Hematopoietic multipotent progenitor cell treated with erythropoietin and hydrocortisone succinate and interleukin-3 and kit ligand, for 8 days (in vitro differentiated cells): ENCODE measurements around the gene STK31.
A peak's percentile ranks its signal among the peaks of the same experiment; 100 is the strongest.
"Not testable (repeated sequence)": the region's sequence is repeated elsewhere in the genome, so short reads cannot be mapped to it uniquely, and the experiment has no call there.

Source experiments
- DNase-seq: peaks from one replicate; pipeline ENCODE4 v3.0.0-alpha.2; 2015

Gene STK31

GRCh38 chr7:23811540-23811939 lies 101.5 kb downstream of the STK31 start:
- peak; percentile 21 for DNase-seq

DNA sequence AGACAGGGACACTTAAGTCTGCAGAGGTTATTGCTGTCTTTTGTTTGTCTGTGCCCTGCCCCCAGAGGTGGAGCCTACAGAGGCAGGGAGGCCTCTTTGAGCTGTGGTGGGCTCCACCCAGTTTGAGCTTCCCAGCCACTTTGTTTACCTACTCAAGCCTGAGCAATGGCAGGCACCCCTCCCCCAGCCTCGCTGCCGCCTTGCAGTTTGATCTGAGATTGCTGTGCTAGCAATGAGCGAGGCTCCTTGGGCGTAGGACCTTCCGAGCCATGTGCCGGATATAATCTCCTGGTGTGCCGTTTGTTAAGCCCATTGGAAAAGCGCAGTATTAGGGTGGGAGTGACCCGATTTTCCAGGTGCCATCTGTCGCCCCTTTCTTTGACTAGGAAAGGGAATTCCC lies 118.1 kb downstream of the STK31 start:
- not testable (repeated sequence) for DNase-seq

DNA sequence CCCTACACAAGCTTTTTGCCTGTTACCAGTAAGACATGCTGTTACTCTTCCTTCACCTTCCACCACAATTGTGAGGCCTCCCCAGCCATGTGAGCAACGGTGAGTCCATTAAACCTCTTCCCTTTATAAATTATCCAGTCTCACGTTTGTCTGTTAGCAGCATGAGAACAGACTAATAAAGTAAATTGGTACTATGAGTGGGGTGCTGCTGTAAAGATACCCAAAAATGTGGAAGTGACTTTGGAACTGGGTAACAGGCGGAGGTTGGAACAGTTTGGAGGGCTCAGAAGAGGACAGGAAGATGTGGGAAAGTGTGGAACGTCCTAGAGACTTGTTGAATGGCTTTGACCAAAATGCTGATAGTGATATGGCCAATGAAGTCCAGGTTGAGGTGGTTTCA lies 122.7 kb downstream of the STK31 start:
- DNase-seq: not testable (repeated sequence)

- DNase-seq: no peak
These were observed 123.4 kb downstream of the STK31 start for GRCh38 chr7:23833405-23833804.

- DNase-seq: not testable (repeated sequence)
These were observed 134.8 kb downstream of the STK31 start for GRCh38 chr7:23844837-23845236.

GRCh38 chr7:23852135-23852534 lies 142.1 kb downstream of the STK31 start:
- no peak for DNase-seq

GRCh38 chr7:23852988-23853387 lies 143.0 kb downstream of the STK31 start:
- DNase-seq: no peak

DNA sequence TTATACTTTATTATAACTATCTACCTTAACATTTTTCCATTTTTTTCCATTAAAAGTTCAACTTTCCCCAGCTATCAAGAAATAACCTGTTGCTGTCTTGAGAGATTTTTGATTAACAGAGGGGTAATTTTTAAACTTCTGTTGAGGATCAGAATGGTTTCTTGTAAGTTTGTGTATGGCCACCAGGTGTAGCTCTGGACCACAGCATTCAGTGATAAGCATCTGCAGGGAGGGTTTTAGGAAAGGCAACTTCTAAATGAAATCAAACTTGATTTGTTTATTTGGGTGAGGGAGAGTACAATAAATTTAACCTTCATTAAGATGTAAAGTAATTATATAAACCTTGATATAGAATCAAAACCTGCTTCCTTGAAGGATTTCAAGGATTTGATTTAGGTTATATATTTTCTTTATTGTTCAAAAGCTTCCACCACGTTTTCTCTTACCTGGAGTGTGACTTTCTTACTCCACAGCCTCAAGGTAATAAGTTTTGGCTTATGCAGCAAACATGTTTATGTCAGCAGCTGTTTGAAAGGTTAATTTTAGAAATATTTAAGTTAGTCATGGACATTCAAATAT lies 153.3 kb downstream of the STK31 start:
- DNase-seq: peak; percentile 4

GRCh38 chr7:23864973-23865372 lies 155.0 kb downstream of the STK31 start:
- no peak for DNase-seq

- DNase-seq: no peak
These were observed 163.3 kb downstream of the STK31 start for GRCh38 chr7:23873306-23873705.

- not testable (repeated sequence) for DNase-seq
These were observed 166.5 kb downstream of the STK31 start for GRCh38 chr7:23876526-23876925.
